HG02970 (cell line): ENCODE results near the gene FER1L5.
A peak's percentile ranks its signal among the peaks of the same experiment; 100 is the strongest.
"Not testable (repeated sequence)": the region's sequence is repeated elsewhere in the genome, so short reads cannot be mapped to it uniquely, and the experiment has no call there.

ENCODE experiments used
- ATAC-seq: cut with Tn5 transposase; IDR thresholded peaks from one replicate; pipeline ENCODE4 v1.9.1; 2021; ENCODE audit warnings: mild to moderate bottlenecking, moderate library complexity, moderate number of reproducible peaks; ENCODE audit not compliant: unreplicated experiment, low FRiP score

Gene FER1L5

GRCh38 chr2:96633641-96634040 lies 8.9 kb upstream of the FER1L5 start:
- ATAC-seq = no peak

GRCh38 chr2:96636551-96637171 lies 5.9 kb upstream of the FER1L5 start:
- no peak for ATAC-seq

DNA sequence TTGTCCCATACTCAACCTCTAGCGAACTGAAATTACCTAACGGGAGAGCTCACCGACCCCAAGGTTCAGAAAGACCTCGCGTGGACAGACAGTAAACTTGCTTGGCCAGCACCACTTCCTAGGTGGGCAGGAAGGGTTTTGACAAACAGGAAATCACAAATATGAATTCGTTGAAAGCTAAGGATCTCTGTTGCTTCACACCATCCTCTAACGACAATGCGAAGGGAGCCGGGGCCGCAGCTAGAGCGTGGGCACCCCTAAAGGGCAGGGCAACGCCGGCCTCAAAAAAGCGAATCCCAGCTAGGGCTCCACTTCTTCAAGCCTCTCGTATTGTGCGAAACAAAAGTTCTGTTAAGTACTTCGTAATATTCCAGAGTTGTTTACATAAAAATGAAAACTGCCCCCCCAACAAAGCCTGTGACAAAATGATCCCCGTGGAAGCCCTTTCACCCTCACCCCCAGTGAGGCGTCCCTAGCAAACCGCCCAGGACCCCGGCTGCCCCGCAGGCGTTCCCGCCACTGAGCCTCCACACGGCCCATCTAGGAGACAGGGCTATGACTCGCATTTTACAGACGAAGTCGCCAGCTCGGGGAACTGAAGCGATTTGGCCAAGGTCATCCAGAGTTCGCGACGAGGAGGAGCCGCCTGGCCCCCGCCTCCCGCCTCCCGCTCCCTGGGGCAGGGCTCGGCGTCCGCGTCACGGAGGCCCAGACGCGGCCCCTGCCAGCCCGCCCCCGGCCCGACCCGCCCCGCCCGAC lies 5.0 kb upstream of the FER1L5 start:
- ATAC-seq = peak; percentile 62

DNA sequence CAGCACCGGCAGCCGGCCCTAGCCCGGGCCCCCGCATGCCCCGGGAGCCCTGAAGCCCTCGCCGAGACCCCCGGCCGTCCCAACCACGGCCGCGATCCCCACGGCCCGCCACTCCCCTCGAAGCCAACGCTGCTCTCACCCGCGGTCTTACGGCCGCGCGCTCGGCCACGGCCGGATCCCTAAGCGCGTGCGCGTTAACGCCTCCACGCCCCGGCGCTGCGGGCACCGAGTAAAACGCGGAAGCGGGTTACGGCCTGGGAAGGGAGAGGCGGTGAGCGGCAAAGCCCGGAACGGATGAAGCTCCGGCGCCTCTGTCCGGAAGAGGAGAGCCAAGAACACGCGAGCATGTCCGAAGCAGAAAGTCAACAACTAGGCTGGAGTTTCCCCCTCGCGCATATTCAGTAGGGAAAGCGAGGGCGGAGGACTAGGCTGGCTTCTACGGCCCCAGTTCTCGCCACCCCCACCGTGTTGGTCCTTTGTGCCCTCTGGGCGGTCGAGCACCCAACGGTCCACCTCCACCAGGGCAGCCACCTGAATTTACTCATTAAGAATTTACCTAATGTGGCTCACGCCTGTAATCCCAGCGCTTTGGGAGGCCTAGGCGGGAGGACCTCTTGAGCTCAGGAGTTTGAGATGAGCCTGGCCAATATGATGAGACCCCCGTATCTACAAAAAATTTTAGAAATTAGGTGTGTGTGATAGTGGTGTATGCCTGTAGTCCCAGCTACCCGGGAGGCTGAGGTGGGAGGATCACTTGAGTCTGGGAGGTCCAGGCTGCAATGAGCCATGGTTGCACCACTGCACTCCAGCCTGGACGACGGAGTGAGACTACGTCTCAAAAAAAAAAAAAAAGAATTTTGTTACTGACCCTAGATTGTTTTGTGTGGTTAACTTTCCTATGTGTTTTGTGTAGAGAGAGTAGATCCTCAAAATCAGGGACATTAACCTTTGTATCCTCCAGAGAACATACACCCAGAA lies 4.1 kb upstream of the FER1L5 start, which contains the start of gene KANSL3:
Gene KANSL3 (minus strand): TSS at position 169 of the 978 bp plus-strand sequence. CDS start 1,177 bp downstream, outside the sequence.
- peak; percentile 87 for ATAC-seq

DNA sequence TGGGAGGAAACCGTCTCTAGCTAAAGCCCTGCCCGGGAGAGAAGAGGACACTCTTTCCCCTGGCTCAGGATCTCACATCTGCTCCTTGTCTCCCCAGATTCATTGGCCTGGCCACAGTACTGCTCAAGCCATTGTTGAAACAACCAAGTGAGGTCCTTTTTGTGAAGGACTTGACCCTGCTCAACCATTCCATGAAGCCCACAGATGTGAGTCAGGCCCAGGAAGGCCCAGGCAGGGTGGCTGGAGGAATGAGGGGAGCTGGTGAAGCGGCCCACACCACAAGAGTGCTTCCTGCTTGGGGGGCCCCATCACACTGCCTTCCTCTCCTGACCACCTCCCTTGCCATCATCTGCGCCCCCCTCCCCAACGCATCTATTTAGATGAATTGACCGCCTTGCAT lies 5.1 kb downstream of the FER1L5 start:
- ATAC-seq = no peak

- ATAC-seq = no peak
Observed at GRCh38 chr2:96648306-96648930, 5.9 kb downstream of the FER1L5 start.

GRCh38 chr2:96649342-96649741 lies 6.8 kb downstream of the FER1L5 start:
- ATAC-seq = no peak

GRCh38 chr2:96651793-96652192 lies 9.2 kb downstream of the FER1L5 start:
- no peak for ATAC-seq

- ATAC-seq = not testable (repeated sequence)
Observed at GRCh38 chr2:96654791-96655190, 12.2 kb downstream of the FER1L5 start.

- ATAC-seq = no peak
Observed at GRCh38 chr2:96655526-96655925, 13.0 kb downstream of the FER1L5 start.

DNA sequence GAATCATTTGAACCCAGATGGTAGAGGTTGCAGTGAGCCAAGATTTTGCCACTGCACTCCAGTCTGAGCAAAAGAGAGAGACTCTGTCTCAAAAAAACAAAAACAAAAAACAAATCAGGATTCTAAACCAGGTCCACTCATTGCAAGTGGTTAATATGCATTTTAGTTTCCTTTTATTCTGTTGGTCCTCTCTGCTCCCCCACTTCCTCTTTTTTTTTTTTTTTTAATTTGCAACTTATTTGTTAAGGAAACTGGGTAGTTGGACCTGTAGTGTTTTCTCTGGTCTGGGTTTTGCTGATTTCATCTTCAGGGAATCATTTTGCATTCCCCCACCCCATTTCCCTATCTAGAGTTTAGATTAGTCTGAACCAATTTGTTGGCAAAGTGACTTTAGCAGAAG lies 14.0 kb downstream of the FER1L5 start:
- ATAC-seq = no peak

GRCh38 chr2:96661324-96661723 lies 18.8 kb downstream of the FER1L5 start:
- no peak for ATAC-seq

GRCh38 chr2:96662360-96662759 lies 19.8 kb downstream of the FER1L5 start:
- ATAC-seq = no peak

DNA sequence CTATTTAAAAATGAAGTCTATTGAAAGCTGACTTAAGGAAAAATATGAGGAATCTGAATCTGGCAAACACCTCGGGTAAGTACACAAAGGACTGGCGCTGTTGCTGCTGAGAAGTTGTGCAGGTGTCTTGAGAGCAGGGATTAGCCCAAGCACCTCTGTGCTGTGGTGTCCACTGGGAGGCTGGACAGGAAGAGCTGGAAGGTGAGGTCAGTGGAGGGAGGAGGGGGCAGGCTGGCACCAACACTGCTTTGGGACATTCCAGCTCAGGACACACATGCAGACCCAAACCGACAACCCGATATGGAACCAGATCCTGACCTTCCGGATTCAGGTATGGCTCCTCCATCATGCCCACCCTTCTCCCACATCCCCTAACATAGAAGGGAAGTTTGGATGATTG lies 20.6 kb downstream of the FER1L5 start:
- no peak for ATAC-seq

- ATAC-seq = no peak
Observed at GRCh38 chr2:96663829-96664228, 21.3 kb downstream of the FER1L5 start.

- no peak for ATAC-seq
Observed at GRCh38 chr2:96664366-96664925, 21.9 kb downstream of the FER1L5 start.

DNA sequence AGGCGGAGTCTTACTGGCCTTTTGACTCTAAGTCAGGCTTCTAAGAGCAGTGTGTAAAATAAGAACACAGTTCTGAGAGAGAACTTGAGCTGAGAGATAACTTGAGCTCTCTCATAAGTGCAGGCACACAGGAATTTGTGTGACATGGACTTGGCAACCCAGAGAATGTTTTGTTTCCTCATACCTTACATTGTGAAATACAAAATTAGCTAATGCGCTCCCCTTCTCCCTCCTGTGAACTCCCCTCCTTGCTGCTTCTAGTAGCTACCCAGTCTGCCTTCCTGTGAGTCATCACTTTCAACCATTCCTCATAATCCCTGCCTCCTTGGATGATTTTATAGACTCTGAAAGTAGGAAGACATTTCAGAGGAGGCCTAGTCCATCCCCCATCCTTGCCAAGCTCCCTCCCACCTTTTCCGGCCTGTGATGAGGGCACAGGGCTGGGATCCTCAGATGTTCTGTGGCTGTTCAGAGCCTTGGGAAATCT lies 22.6 kb downstream of the FER1L5 start:
- ATAC-seq = no peak

DNA sequence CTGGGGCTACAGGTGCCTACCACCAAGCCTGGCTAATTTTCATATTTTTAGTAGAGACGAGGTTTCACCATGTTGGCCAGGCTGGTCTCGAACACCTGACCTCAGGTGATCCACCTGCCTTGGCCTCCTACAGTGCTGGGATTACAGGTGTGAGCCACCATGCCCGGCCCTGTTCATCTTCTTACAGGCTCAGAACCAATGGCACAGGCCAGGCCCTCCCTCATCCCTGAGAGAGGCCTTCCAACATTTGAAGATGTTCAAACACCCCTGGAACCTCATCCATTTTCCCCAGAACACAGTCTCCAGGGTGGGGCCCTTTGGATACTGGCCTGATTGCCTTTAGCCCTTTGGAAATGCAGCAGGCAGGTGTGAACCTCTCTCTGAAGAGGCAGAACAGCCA lies 23.2 kb downstream of the FER1L5 start:
- ATAC-seq = not testable (repeated sequence)

GRCh38 chr2:96668771-96669170 lies 26.2 kb downstream of the FER1L5 start:
- no peak for ATAC-seq
